Measurements from ENCODE around the gene ATP9B. TPM values are rescaled to one million over a fixed set of nuclear protein-coding genes. Genes with fewer than 3 reads are reported as not detected.
"Not testable (repeated sequence)": the region's sequence is repeated elsewhere in the genome, so short reads cannot be mapped to it uniquely, and the experiment has no call there.

Gene ATP9B
- total RNA-seq, 1 donor from 2014 or later = 19.4 TPM

- no peak for DNase-seq (ENCODE audit: low read depth, low spot score)
These were observed 2.5 kb downstream of the ATP9B start for GRCh38 chr18:79071503-79072210.

- DNase-seq (ENCODE audit: low read depth, low spot score) = not testable (repeated sequence)
These were observed 3.5 kb downstream of the ATP9B start for GRCh38 chr18:79072655-79073054.

GRCh38 chr18:79077181-79077580, 8.0 kb downstream of the ATP9B start:
- DNase-seq (ENCODE audit: low read depth, low spot score) = no peak

- not testable (repeated sequence) for DNase-seq (ENCODE audit: low read depth, low spot score)
These were observed 9.6 kb downstream of the ATP9B start for GRCh38 chr18:79078791-79079190.

GRCh38 chr18:79092874-79093273, 23.7 kb downstream of the ATP9B start:
- no peak for DNase-seq (ENCODE audit: low read depth, low spot score)

- no peak for DNase-seq (ENCODE audit: low read depth, low spot score)
These were observed 24.8 kb downstream of the ATP9B start for GRCh38 chr18:79093986-79094385.

- DNase-seq (ENCODE audit: low read depth, low spot score) = no peak
These were observed 26.0 kb downstream of the ATP9B start for GRCh38 chr18:79095216-79095615.

- DNase-seq (ENCODE audit: low read depth, low spot score) = no peak
These were observed 31.8 kb downstream of the ATP9B start for GRCh38 chr18:79100944-79101343.

GRCh38 chr18:79102886-79103285, 33.7 kb downstream of the ATP9B start:
- no peak for DNase-seq (ENCODE audit: low read depth, low spot score)

GRCh38 chr18:79104137-79104536, 34.9 kb downstream of the ATP9B start:
- no peak for DNase-seq (ENCODE audit: low read depth, low spot score)

- DNase-seq (ENCODE audit: low read depth, low spot score) = no peak
These were observed 36.3 kb downstream of the ATP9B start for GRCh38 chr18:79105455-79105854.

GRCh38 chr18:79106084-79106483, 36.9 kb downstream of the ATP9B start:
- no peak for DNase-seq (ENCODE audit: low read depth, low spot score)

GRCh38 chr18:79107886-79108285, 38.7 kb downstream of the ATP9B start:
- DNase-seq (ENCODE audit: low read depth, low spot score) = no peak

GRCh38 chr18:79108549-79109215, 39.5 kb downstream of the ATP9B start:
- no peak for DNase-seq (ENCODE audit: low read depth, low spot score)

- DNase-seq (ENCODE audit: low read depth, low spot score) = no peak
These were observed 42.3 kb downstream of the ATP9B start for GRCh38 chr18:79111483-79111882.

GRCh38 chr18:79117385-79117784, 48.2 kb downstream of the ATP9B start:
- no peak for DNase-seq (ENCODE audit: low read depth, low spot score)

GRCh38 chr18:79117788-79118187, 48.6 kb downstream of the ATP9B start:
- no peak for DNase-seq (ENCODE audit: low read depth, low spot score)

GRCh38 chr18:79118797-79119196, 49.6 kb downstream of the ATP9B start:
- no peak for DNase-seq (ENCODE audit: low read depth, low spot score)

- no peak for DNase-seq (ENCODE audit: low read depth, low spot score)
These were observed 52.7 kb downstream of the ATP9B start for GRCh38 chr18:79121746-79122474.

- DNase-seq (ENCODE audit: low read depth, low spot score) = no peak
These were observed 54.8 kb downstream of the ATP9B start for GRCh38 chr18:79123948-79124347.

- DNase-seq (ENCODE audit: low read depth, low spot score) = no peak
These were observed 59.9 kb downstream of the ATP9B start for GRCh38 chr18:79129120-79129519.

- DNase-seq (ENCODE audit: low read depth, low spot score) = no peak
These were observed 64.5 kb downstream of the ATP9B start for GRCh38 chr18:79133724-79134123.
